Measurements from ENCODE around the gene PLEKHJ1.

- TF ChIP-seq POLR2A (IDR thresholded peaks at IDR 0.05) (no peak), CTCF (IDR thresholded peaks at IDR 0.05) (no peak)
Measured at GRCh38 chr19:2195361-2195760, 40.8 kb downstream of the PLEKHJ1 start.

All from right lobe of liver (tissue), 4 donors.